ENCODE measurements around the gene RBM47. TPM values are rescaled to one million over a fixed set of nuclear protein-coding genes. Genes with fewer than 3 reads are reported as not detected.

The RBM47 gene
- total and polyA plus RNA-seq, 2 of the 4 experiments (the other 2 are of a cell fraction), result 0.44 to 1.1 TPM

DNA sequence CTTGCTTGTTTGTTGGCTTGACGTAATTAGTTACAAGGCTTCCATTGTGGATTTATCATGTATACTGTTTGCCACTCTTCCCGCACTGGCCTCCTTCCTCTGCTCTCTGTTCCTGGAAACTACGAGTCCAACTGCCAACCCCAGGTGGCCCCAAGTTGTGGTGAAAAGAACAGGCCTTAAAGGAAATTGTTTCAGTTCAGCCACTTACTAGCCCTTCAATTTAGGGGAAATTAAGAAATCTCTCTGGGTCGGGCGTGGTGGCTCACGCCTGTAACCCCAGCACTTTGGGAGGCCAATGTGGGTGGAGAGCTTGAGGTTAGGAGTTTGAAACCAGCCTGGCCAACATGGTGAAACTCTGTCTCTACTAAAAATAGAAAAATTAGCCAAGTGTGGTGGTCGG lies 28.0 kb downstream of the RBM47 start:
- Histone ChIP-seq H2AK5ac (ENCODE audit: low read depth, low read length) (no peak overlapping the region), H3K27me3 (ENCODE audit: control insufficient read depth, insufficient read depth, low read length) (no peaks in the 10 kb centered on the region), H3K27ac (ENCODE audit: insufficient read depth, low read length) (no peak overlapping the region), H3K18ac (ENCODE audit: low read depth, low read length) (no peak overlapping the region), H3K23ac (ENCODE audit: low read depth, low read length) (no peak overlapping the region), H3K9me3 (ENCODE audit: control insufficient read depth, insufficient read depth, low read length) (no peaks in the 10 kb centered on the region), H3K4ac (ENCODE audit: low read depth, low read length) (no peak overlapping the region), H3K14ac (replicated peaks; ENCODE audit: low read depth, low read length) (no peak overlapping the region), H2BK20ac (ENCODE audit: low read depth, low read length) (no peak overlapping the region), H2BK15ac (ENCODE audit: low read depth, low read length) (no peak overlapping the region), H4K91ac (ENCODE audit: insufficient read depth, low read depth, low read length) (no peak overlapping the region), H4K5ac (ENCODE audit: low read depth, low read length) (no peak overlapping the region), H3K4me2 (ENCODE audit: low read depth, low read length) (no peak overlapping the region), H3K9me1 (ENCODE audit: insufficient read depth, low read length) (no peaks in the 10 kb centered on the region), H3K79me1 (ENCODE audit: low read depth in 1 of 2, low read length in 2 of 2) (no peaks in the 10 kb centered on the region), H4K8ac (ENCODE audit: low read depth in 2 of 2, low read length in 2 of 2) (no peak overlapping the region), H2AK9ac (replicated peaks; ENCODE audit: low read depth, low read length, poor library complexity) (no peak overlapping the region), H3K36me3 (ENCODE audit: control insufficient read depth, insufficient read depth, low read length) (no peaks in the 10 kb centered on the region), H2BK5ac (ENCODE audit: low read depth, low read length, poor library complexity, severe bottlenecking) (no peak overlapping the region), H2AFZ (replicated peaks; ENCODE audit: low read length, poor library complexity) (no peak overlapping the region), H4K20me1 (ENCODE audit: insufficient read depth, low read length) (no peaks in the 10 kb centered on the region), H3K4me1 (ENCODE audit: control insufficient read depth, insufficient read depth, low read length) (no peaks in the 10 kb centered on the region), H3K9ac (ENCODE audit: low read depth, low read length) (no peak overlapping the region), H3K56ac (ENCODE audit: extremely low read depth, insufficient read depth, low read length) (no peak overlapping the region), H2BK120ac (ENCODE audit: low read depth, low read length) (no peak overlapping the region), H3K4me3 (ENCODE audit: insufficient read depth, low read depth, low read length) (no peak overlapping the region)
- POLR2A ChIA-PET (ENCODE audit: unreplicated experiment), result no interaction called here
- in situ Hi-C loops (cut with MboI; ENCODE audit: low sequenced_read_pairs), result no loop called here
- dilution Hi-C loops (cut with HindIII; ENCODE audit: low sequenced_read_pairs, unreplicated experiment), result no loop called here
- intact Hi-C loops (cut with micrococcal nuclease), result no loop called here
- 100% methylated on average over 3 of the region's 7 CpGs; no CpG with 5 or more reads in 1 of the 2 experiments for WGBS, 2 experiments (ENCODE audit: extremely low coverage in 2 of 2, insufficient read length in 1 of 2)
- DNase-seq (no peak), ATAC-seq (ENCODE audit: low read depth) (no peak)
- no TSS peak for BruUV-seq (replicated peaks)
- CTCF ChIA-PET, result no interaction called here
- no peak for TF ChIP-seq NFE2L2 (IDR thresholded peaks at IDR 0.05; ENCODE audit: low read depth, low read length)
- TF ChIP-seq, protein P1, sequence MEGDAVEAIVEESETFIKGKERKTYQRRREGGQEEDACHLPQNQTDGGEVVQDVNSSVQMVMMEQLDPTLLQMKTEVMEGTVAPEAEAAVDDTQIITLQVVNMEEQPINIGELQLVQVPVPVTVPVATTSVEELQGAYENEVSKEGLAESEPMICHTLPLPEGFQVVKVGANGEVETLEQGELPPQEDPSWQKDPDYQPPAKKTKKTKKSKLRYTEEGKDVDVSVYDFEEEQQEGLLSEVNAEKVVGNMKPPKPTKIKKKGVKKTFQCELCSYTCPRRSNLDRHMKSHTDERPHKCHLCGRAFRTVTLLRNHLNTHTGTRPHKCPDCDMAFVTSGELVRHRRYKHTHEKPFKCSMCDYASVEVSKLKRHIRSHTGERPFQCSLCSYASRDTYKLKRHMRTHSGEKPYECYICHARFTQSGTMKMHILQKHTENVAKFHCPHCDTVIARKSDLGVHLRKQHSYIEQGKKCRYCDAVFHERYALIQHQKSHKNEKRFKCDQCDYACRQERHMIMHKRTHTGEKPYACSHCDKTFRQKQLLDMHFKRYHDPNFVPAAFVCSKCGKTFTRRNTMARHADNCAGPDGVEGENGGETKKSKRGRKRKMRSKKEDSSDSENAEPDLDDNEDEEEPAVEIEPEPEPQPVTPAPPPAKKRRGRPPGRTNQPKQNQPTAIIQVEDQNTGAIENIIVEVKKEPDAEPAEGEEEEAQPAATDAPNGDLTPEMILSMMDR (conservative IDR thresholded peaks at IDR 0.05; ENCODE audit: low read depth, low read length), result no peak
- no peak for TF ChIP-seq RAD21 (IDR thresholded peaks at IDR 0.05; ENCODE audit: low read length)
- no peak for TF ChIP-seq MAZ (IDR thresholded peaks at IDR 0.05; ENCODE audit: borderline replicate concordance, low read depth, low read length)
- TF ChIP-seq BHLHE40 (IDR thresholded peaks at IDR 0.05; ENCODE audit: low read depth, low read length), result no peak
- no peak for TF ChIP-seq RFX5 (IDR thresholded peaks at IDR 0.05; ENCODE audit: low read depth, low read length)
- no peak for TF ChIP-seq MAFK (IDR thresholded peaks at IDR 0.05; ENCODE audit: low read depth, low read length)
- TF ChIP-seq FOS (IDR thresholded peaks at IDR 0.05; ENCODE audit: low read depth, low read length), result no peak
- no peak for TF ChIP-seq RCOR1 (IDR thresholded peaks at IDR 0.05; ENCODE audit: insufficient replicate concordance, low read length)
- no peak for TF ChIP-seq SMC3 (IDR thresholded peaks at IDR 0.05; ENCODE audit: low read depth, low read length)
- no peak for TF ChIP-seq CEBPB (IDR thresholded peaks at IDR 0.05; ENCODE audit: low read depth, low read length)
- TF ChIP-seq CHD1 (IDR thresholded peaks at IDR 0.05; ENCODE audit: low read depth, low read length), result no peak
- no peak for TF ChIP-seq POLR2A (IDR thresholded peaks at IDR 0.05; ENCODE audit: low read depth, low read length)
- TF ChIP-seq, protein P2, sequence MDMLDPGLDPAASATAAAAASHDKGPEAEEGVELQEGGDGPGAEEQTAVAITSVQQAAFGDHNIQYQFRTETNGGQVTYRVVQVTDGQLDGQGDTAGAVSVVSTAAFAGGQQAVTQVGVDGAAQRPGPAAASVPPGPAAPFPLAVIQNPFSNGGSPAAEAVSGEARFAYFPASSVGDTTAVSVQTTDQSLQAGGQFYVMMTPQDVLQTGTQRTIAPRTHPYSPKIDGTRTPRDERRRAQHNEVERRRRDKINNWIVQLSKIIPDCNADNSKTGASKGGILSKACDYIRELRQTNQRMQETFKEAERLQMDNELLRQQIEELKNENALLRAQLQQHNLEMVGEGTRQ (IDR thresholded peaks at IDR 0.05; ENCODE audit: low read depth, low read length), result no peak
- TF ChIP-seq, protein P3, sequence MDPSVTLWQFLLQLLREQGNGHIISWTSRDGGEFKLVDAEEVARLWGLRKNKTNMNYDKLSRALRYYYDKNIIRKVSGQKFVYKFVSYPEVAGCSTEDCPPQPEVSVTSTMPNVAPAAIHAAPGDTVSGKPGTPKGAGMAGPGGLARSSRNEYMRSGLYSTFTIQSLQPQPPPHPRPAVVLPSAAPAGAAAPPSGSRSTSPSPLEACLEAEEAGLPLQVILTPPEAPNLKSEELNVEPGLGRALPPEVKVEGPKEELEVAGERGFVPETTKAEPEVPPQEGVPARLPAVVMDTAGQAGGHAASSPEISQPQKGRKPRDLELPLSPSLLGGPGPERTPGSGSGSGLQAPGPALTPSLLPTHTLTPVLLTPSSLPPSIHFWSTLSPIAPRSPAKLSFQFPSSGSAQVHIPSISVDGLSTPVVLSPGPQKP (IDR thresholded peaks at IDR 0.05; ENCODE audit: borderline replicate concordance, low read depth, low read length), result no peak
- TF ChIP-seq MXI1 (IDR thresholded peaks at IDR 0.05; ENCODE audit: borderline replicate concordance, low read depth, low read length), result no peak
